T-helper 2 cell treated with Interferon-gamma antibody and Interleukin-4, amounts not matched to agents 100 ng/mL and 5 ng/mL, for 36 hours (primary cell): Measurements from ENCODE around the gene KCNK4. TPM values are rescaled to one million over a fixed set of nuclear protein-coding genes. Genes with fewer than 3 reads are reported as not detected.

Experiments used
- intact Hi-C: fragments of 100-400 bp; cut with micrococcal nuclease; formaldehyde crosslinking; loops from one replicate; pipeline ENCODE4 v1.15.1; 2023
- total RNA-seq: library from RNA; stranded (reverse); gene quantifications from 2 replicates; pipeline ENCODE4 v1.2.3, GENCODE V29; 2022

The KCNK4 gene
- total RNA-seq, 1 donor from 2014 or later = not detected

DNA sequence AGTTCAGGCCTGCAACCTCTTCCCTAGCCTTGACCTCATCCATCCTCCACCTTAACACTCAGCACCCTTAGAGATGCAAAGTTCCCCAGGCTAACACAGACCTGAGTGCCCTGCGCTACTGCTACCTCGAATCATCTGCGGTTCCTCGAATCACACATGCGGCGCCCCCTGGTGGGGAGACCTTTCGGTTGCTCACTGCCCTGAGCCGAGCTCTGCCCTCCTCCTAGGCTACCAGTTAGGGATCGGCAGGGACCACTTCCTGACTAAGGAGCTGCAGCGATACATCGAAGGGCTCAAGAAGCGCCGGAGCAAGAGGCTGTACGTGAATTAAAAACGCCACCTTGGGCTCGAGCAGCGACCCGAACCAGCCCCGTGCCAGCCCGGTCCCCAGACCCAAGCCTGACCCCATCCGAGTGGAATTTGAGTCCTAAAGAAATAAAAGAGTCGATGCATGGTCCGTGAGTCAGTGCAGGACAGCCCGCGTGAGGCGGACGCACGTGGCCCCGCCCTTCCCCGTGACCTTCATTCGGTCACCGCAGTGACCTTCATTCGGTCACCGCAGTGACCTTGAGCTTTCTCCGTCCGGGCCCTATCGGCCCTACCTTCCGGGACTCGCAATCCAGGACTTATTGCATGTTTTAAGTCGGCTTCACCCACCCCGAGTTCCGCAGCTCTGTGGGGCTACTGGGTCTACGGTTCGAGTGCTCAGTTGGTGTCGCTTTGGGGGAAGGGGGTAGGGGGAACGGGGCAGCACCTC is 13.4 kb downstream of the KCNK4 start:
- intact Hi-C loops = loop anchor here (1.0 to 10.0 kb wide), 11 partner anchors 13 to 440 kb away; partner anchors contain the start of genes DNAJC4, FERMT3, FKBP2 and GPR137

DNA sequence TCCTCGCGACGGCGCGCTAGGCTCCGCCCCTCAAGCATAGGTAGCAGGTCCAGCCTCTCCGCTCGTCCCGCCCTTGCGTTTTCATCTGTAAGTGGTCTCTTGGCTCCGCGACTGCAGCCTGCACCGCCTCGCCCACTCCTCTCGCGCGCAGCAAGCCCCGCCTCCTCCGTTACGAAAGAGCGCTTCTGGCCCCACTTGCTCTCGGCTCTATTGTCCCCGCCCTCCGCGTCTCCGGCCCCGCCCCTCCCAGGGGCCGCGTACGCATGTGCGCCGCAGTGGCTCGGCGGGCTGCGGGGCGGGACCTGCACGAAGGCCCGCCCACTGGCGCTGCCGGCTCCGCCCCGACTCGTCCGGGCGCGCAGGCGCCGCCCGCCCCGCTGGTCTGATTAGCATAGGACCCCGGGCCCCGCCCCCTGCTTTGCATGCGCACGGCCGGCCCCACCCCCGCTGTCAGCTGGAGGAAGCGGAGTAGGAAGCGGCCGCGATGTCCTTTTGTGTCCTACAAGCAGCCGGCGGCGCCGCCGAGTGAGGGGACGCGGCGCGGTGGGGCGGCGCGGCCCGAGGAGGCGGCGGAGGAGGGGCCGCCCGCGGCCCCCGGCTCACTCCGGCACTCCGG is 14.1 kb downstream of the KCNK4 start, which contains the start of gene ESRRA:
Gene ESRRA (plus strand): TSS at position 450 of the 616 bp plus-strand sequence. CDS start 1,656 bp downstream, outside the sequence.
- intact Hi-C loops = loop anchor here (1.0 to 10.0 kb wide), 10 partner anchors 12 to 440 kb away; partner anchors contain the start of genes DNAJC4, FKBP2, GPR137 and RASGRP2

DNA sequence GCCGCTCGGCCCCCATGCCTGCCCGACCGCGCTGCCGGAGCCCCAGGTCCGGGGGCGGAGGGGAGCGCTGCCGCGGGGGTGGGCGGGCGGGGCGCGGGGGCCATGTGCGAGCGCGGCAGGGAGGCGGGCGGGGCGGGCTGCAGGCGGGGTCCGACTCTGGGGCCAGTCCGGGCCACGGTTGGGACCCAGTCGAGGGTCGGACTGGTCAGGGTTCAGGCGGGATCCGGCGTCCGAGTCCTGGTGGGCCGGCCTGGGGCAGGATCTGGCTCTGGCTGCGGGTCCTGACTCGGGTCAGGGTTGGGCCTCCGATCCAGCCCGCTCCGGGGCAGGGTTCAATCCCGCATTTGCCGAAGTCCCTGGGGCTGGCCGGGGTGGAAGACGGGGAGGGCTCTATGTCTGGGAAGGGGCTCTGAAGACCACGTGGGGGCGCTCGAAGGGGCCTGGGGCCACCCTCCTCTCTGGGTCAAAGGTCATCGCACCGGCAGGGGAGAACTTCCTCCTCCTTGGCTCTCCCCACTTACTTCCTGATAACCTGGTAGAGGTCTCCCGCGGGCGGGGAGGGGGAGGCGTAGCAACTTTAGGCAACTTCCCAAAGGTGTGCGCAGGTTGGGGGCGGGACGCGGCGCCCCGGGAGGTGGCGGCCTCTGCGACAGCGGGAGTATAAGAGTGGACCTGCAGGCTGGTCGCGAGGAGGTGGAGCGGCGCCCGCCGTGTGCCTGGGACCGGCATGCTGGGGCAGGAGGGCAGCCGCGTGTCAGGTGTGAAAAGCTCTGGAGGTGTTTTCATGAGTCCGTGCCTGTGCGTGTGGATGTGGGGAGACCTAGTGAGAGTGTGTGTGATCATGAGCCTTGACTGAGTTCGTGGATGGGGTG is 14.8 kb downstream of the KCNK4 start:
- intact Hi-C loops = loop anchor here (1.0 to 10.0 kb wide), 10 partner anchors 11 to 439 kb away; partner anchors contain the start of genes DNAJC4, FKBP2, GPR137 and RASGRP2

DNA sequence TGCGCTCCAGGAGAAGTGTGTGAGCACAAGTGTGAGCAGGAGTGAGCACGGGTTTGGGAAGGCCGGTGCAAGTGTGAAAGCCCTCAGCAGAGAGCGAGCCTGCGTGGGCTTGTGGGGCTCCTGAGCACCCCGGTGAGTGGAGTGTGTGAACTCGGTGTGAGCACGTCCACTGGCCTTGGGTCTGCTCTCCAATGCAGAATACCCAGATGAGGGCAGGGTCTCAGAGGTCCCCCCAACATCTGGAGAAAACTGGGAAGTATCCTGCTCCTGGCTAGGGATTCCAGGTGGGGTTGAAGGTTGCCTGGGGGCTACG is 15.4 kb downstream of the KCNK4 start:
- intact Hi-C loops = loop anchor here (10.0 kb wide), 2 partner anchors 302 to 438 kb away; partner anchors contain the start of gene RASGRP2

DNA sequence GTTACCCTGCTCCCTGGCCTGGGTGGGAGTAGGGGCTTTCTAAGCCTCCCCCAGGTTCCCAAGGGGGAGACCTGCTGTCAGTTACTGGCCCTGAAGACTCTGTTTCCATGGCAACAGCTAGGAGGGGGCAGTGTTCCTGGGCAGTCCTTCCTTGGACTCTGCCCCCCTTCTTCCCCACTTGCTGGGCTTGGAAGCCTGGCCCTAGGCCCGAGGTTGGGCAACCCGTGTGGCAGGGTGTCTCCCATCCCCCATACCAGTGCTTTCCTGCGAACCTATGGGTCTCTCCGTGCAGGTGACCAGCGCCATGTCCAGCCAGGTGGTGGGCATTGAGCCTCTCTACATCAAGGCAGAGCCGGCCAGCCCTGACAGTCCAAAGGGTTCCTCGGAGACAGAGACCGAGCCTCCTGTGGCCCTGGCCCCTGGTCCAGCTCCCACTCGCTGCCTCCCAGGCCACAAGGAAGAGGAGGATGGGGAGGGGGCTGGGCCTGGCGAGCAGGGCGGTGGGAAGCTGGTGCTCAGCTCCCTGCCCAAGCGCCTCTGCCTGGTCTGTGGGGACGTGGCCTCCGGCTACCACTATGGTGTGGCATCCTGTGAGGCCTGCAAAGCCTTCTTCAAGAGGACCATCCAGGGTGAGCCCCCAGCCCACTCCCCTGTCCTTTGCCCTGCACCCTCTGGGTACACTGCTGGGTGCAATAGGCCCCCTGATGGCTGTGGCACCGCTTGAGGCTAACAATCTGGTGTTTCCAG is 15.9 kb downstream of the KCNK4 start:
- intact Hi-C loops = loop anchor here (10.0 kb wide), 2 partner anchors 302 to 438 kb away; partner anchors contain the start of gene RASGRP2

DNA sequence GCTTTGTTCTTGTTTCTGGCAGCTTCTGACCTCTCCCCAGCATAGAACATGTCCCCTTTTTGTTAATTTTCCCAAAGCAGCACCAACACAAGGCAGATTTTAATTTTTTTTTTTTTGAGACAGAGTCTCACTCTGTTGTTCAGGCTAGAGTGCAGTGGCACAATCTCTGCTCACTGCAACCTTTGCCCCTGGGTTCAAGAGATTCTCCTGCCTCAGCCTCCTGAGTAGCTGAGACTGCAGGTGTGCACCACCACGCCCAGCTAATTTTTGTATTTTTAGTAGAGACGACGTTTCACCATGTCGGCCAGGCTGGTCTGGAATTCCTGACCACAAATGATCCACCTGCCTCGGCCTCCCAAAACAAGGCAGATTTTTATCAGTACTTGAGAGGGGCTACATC is 16.7 kb downstream of the KCNK4 start:
- intact Hi-C loops = loop anchor here (10.0 kb wide), 2 partner anchors 303 to 437 kb away; partner anchors contain the start of gene RASGRP2

DNA sequence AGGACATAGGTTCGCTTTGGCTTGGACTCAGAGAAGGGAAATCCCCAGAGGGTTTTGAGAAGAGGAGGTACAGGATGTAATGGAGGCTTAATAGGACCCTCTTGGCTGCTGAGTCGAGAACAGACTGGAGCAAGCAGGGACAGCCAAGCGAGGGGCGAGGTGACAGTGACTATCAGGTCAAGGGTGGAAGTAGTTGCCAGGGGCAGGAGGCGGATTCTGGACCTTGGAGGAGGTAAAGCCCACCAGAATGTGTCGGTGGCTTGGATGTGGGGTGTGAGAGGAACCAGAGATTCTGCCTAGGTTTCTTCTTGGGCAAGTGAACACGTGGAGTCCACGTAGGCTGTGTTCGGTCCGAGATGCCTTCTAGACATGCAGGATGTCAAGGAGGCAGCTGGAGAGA is 21.8 kb downstream of the KCNK4 start:
- intact Hi-C loops = no loop called here

DNA sequence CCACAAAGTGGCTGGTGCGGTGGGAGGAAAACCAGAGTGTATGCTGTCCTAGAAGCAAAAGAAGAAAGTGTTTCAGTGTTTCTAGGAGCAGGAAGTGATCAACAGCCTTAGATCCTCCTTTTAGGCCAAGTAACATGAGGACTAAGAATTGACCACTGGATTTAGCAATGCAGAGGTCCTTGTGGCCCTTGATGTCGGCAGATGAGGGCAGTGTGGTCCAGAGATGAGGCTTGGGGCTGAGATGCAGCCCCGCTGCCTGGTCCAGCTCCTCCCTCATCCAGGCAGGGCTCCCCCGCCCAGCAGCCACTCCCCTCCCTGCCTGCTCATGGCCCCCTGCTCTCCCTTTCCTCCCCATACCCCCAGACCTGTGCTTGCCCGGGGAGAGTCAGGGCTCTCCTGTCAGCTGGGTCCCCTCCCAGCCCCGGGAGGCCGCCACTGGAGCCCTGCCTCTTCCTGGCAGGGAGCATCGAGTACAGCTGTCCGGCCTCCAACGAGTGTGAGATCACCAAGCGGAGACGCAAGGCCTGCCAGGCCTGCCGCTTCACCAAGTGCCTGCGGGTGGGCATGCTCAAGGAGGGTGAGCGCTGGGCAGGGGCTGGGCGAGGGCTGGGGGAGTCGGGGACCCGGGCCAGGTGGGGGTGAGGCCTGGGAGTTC is 22.5 kb downstream of the KCNK4 start:
- intact Hi-C loops = no loop called here

DNA sequence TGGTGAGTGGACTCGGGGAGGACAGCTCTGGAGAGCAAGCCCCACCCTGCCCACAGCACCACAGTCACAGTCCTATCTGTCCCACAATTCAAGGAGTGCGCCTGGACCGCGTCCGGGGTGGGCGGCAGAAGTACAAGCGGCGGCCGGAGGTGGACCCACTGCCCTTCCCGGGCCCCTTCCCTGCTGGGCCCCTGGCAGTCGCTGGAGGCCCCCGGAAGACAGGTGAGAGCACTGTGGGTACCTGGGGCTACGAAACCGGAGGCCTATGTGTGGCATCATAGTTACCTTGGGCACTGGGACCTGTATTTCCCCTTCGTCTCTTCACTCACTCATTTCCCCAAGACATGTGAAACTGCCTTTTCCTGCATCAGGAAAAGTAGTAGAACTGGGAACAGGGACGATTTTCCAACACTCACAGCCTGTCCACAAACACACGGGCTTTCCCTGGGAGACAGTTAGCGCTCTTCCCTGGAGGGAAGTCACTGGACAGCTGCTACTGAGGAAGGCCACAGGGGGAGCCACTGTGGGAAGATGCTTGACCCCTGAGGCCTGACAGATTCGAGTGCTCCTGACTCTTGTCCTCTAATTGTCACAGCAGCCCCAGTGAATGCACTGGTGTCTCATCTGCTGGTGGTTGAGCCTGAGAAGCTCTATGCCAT is 23.2 kb downstream of the KCNK4 start:
- intact Hi-C loops = no loop called here

DNA sequence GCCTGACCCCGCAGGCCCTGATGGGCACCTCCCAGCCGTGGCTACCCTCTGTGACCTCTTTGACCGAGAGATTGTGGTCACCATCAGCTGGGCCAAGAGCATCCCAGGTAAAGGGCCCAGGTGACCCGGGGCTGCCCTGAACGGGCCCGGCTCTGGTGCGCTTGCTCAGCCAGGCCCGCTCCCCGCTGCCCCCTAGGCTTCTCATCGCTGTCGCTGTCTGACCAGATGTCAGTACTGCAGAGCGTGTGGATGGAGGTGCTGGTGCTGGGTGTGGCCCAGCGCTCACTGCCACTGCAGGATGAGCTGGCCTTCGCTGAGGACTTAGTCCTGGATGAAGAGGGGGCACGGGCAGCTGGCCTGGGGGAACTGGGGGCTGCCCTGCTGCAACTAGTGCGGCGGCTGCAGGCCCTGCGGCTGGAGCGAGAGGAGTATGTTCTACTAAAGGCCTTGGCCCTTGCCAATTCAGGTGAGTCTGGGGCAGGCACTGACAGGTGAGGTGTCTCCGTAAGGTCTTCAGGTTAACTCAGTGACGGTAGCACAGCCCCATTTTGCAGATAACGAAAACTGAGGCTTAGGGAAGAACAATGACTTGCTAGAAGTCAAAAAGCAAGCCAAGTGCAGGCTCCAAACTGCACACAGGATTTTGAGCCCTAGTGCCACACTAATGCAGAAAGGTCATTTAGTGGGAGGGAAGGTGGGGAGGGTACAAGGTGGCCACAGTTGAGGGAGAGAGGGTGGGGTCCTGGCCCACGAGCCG is 23.9 kb downstream of the KCNK4 start:
- intact Hi-C loops = no loop called here

DNA sequence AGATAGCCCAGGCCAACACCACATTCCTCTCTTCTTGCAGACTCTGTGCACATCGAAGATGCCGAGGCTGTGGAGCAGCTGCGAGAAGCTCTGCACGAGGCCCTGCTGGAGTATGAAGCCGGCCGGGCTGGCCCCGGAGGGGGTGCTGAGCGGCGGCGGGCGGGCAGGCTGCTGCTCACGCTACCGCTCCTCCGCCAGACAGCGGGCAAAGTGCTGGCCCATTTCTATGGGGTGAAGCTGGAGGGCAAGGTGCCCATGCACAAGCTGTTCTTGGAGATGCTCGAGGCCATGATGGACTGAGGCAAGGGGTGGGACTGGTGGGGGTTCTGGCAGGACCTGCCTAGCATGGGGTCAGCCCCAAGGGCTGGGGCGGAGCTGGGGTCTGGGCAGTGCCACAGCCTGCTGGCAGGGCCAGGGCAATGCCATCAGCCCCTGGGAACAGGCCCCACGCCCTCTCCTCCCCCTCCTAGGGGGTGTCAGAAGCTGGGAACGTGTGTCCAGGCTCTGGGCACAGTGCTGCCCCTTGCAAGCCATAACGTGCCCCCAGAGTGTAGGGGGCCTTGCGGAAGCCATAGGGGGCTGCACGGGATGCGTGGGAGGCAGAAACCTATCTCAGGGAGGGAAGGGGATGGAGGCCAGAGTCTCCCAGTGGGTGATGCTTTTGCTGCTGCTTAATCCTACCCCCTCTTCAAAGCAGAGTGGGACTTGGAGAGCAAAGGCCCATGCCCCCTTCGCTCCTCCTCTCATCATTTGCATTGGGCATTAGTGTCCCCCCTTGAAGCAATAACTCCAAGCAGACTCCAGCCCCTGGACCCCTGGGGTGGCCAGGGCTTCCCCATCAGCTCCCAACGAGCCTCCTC is 24.8 kb downstream of the KCNK4 start:
- intact Hi-C loops = loop anchor here (2.0 kb wide), 1 partner anchor 477 kb away; the partner anchor contains the start of gene MARK2

DNA sequence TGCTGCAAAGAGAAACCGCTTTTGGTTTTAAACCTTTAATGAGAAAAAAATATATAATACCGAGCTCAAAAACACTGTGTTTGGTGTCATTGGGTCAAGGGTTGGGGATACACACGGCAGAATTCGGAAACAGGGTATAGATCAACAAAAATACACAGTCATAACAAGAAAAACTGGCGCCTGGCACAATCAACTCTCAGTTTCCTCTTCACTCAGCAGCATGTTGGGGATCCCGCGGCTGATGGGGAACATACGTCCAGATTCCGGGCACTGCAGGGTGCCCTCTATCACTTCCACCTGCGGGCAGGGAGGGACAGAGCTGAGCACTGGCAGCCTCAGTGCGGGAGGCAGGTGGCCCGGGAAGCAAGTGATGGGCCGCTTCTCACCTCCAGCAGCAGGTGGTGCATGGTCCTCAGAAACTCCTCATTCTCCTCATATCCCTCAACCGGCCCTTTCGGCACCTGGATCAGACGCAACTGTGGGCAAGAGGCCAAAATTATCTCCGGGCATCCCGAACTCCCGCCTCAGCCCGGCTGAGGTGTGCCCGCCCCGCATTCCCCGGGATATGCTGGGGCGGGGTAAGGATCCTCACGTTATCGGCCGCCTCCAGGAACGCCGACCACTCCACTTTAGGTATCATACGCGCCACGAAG is 25.7 kb downstream of the KCNK4 start:
- intact Hi-C loops = loop anchor here (1.0 to 2.0 kb wide), 6 partner anchors 11 to 478 kb away; partner anchors contain the start of genes ESRRA, MARK2 and RPS6KA4

DNA sequence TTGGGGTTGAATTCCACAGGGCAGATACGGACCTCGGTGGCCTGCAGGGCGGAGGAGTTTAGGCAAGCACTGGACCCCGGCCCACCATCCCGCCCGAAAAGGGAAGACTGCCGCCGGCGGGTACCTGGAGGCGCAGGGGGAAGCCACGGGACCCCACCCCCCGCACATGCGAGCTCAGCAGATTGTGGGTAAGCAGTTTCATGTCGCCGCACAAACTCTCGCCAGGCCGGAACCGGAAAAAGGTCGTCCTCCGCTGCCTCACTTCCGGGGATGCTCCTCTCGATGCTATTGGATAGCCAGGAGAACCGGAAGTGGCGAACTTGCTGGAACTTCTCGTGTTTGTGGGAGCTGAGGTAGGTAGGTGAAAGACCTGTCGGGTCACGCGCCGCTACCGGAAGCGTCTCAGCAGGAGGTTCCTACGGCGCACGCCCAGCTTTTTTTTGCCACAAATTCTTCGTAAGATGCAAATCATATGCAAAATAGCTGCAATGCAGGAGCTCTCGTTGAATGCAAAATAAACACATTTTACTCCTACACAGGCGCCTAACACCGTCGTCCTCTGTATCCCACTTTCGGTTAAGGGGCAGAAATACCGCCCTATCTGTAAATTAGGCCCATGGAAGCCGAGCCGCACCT is 26.3 kb downstream of the KCNK4 start, which contains the start of gene TRMT112:
Gene TRMT112 (minus strand): TSS at position 235 of the 636 bp plus-strand sequence. CDS start 33 bp downstream, at position 202.
- intact Hi-C loops = loop anchor here (1.0 to 2.0 kb wide), 6 partner anchors 12 to 479 kb away; partner anchors contain the start of genes ESRRA, MARK2 and RPS6KA4

DNA sequence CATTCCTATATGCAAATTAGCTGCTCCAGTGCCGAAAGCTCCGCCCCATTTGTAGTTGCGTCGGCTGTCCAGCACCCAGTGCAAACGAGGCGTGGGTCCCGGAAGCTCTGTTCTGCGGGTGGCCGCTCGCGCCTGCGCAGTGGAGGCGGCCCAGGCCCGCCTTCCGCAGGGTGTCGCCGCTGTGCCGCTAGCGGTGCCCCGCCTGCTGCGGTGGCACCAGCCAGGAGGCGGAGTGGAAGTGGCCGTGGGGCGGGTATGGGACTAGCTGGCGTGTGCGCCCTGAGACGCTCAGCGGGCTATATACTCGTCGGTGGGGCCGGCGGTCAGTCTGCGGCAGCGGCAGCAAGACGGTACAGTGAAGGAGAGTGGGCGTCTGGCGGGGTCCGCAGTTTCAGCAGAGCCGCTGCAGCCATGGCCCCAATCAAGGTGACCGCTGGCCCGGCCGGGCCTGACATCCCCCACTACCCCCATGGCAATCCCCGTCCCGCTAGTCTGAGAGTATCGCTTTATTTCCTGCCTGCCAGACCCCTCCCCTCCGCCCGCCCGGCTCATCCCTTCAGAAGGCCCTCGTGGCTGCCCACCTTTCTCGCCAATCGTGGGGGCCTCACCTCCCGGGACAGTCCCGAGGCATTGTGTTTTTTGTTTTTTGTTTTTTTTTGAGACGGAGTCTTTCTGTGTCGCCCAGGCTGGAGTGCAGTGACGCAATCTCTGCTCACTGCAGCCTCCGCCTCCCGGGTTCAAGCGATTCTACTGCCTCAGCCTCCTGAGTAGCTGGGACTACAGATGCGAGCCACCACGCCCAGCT is 27.1 kb downstream of the KCNK4 start, which contains the start of gene PRDX5:
Gene PRDX5 (plus strand): TSS at position 161 of the 805 bp plus-strand sequence. CDS start 95 bp downstream, at position 256.
- intact Hi-C loops = loop anchor here (1.0 to 2.0 kb wide), 7 partner anchors 13 to 479 kb away; partner anchors contain the start of genes ESRRA, MARK2, RPS6KA4 and SF1
